Cortex of kidney (tissue), 1 donor: ENCODE results near the gene ZBTB4.
"Not testable (repeated sequence)": the region's sequence is repeated elsewhere in the genome, so short reads cannot be mapped to it uniquely, and the experiment has no call there.

ENCODE experiments used
- DNase-seq: peaks from one replicate; lab custom pipeline; 2025; lab: John Stamatoyannopoulos, UW

The ZBTB4 gene

GRCh38 chr17:7495906-7496434, 16.5 kb upstream of the ZBTB4 start:
- DNase-seq: no peak

GRCh38 chr17:7493941-7494340, 14.5 kb upstream of the ZBTB4 start:
- no peak for DNase-seq

- DNase-seq: no peak
Observed at GRCh38 chr17:7491583-7491982, 12.2 kb upstream of the ZBTB4 start.

DNA sequence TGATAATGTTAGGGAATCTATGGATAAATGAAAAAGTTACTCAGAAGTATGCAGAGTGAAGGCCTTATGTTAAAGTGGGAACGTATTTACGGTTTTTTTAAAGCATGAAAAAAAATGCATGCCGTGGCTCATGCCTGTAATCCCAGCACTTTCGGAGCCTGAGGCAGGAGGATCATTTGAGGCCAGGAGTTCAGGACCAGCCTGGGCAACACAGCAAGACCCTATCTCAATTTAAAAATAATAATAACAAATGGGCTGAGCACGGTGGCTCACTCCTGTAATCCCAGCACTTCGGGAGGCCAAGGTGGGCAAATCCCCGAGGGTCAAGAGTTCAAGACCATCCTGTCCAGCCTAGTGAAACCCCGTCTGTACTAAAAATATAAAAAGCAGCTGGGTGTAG, 10.7 kb upstream of the ZBTB4 start:
- no peak for DNase-seq

- DNase-seq: no peak
Observed at GRCh38 chr17:7486181-7486580, 6.8 kb upstream of the ZBTB4 start.

DNA sequence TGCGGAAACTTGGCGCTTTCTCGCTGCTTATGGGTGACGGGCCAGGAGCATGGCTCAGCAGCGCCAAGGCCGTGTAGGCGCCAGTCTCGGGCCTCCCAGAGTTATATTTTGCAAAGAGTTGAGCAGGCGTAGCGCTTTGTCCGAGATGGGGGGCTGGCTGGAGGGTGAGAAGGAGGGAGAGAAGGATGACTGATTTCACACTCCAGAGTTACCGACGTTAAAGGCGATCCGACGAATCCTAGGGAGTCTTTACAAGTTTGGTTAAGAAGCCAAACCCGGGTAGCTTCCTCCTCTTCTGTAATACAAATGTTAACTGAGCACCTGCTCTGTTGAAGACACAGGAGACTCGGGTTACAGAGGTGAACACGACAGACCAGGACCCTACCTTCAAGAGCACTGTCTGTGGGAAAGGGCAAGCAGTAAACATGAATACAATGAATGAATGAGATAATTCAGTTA, 5.5 kb upstream of the ZBTB4 start:
- no peak for DNase-seq

GRCh38 chr17:7484067-7484918, 4.9 kb upstream of the ZBTB4 start, which contains the start of gene POLR2A:
TSS of gene POLR2A (plus strand) at chr17:7484366.
- DNase-seq: peak; percentile 91

- DNase-seq: peak; percentile 71
Observed at GRCh38 chr17:7483255-7484066, 4.0 kb upstream of the ZBTB4 start.

DNA sequence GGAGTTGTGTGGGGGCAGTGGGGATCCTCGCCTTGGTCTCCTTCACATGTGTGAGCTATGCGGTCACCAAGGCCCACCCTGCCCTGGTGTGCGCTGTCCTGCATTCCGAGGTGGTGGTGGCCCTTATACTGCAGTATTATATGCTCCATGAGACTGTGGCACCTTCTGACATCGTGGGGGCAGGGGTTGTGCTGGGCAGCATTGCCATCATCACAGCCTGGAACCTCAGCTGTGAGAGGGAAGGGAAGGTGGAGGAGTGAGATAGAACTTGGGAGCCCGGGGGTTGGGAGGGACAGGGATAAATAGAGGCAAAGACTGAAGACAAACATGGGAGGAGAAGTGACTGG, 3.3 kb upstream of the ZBTB4 start:
- DNase-seq: not testable (repeated sequence)

- not testable (repeated sequence) for DNase-seq
Observed at GRCh38 chr17:7481842-7482741, 2.7 kb upstream of the ZBTB4 start.

DNA sequence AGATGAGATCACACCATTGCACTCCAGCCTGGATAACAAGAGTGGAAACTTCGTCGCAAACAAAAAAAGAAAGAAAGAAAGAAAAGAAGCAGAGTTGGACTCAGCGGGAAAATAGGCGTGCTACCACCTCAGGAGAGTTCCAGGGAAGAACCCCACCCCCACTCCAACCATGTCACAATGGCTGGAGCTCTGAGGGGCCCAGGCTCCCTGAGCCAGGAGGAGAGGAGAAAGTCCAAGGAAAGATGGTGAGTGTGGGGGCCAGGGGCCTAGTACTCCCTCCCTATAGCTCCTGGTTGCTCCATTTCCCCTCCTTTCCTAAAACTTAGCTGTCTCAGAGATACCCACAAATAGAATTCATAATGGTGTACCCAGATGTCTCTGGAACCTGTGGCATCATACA, 1.8 kb upstream of the ZBTB4 start, which contains the start of gene SLC35G6:
Gene SLC35G6, plus strand, starts transcription at position 172 of the 400 bp plus-strand sequence. Its CDS starts 71 bp downstream, at position 243.
- not testable (repeated sequence) for DNase-seq

GRCh38 chr17:7480089-7480384, 606 bp upstream of the ZBTB4 start:
- no peak for DNase-seq

DNA sequence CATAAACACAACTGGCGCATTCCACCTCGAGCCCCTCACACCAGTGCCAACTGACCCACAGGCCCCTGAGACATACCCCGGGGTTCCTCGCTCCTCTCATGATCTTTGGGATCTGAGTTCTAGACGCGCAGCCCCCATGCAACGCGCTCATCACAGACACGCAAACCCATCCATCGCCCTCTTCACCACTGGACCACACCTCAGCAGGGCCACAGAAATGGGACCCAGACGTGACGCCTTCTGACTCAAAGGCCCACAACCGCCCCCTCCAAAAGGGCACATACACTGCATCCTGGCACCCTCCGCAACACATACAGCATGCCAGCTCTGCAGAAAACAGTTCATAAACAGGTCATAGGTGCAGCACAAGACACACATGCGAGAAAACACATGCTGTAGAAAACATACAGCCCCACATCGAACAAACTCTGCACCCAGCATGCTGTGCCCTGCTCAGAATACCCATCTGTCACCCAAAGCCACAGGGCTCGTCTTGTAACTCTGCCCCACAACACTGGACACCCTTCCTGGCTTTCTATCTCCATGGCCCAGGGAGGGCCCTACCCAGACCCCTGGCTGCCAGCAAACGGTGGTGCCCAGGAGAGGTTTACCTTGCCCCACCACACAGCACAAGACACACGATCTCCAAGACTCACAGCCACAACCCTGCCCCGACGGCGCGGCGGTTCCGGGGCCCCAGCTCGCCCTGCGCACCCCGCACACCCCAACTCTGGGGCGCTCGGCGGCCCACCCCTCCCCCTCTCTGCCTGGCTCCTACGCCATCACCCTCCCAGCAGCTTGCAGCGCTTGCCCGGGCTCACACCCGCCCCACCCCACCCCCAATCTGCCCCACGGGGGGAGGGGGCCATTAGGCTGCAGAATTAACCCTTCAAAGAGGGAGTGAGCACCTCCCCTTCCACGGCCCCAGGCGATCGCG, 887 bp downstream of the ZBTB4 start:
- no peak for DNase-seq

DNA sequence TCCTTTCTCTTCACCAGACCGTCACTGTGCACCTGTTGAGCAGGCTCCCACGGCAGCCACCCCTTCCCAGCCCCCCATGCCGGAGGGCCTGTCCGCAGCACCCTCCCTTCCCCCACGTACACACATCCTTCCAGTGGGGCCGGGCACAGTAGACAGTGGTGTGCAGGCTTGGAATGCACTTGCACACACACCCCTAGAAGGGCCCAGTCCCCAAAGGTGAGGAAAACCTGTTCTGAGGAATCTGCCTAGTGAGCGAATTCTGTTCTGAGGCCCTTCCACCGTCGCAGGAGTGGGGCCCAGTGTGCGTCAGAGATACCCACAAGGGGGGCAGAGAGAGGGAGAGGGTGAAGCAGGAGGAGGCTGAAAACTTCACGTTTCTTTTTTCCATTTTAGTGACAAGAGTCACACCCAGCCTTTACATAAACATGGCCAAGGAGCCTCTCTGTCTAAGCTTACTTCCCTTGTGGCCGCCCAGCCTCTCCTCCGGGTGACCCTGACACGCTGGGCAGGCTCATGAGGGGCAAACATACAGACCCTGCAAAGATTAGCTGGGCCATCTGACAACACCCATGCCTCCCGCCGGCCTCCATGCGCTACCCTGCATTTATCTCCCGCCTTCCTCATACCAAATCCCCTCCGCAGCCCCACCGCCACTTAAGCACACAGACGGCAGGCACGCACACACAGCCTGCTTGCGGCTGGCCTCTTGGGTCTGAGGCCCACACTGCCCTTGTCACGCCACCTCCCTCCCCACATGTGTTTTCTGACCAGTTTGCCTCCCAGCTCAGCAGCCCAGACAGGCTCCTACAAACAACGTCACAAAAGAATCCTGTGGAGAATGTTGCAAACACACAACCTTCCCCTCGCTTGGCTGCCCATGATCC, 1.8 kb downstream of the ZBTB4 start:
- no peak for DNase-seq

DNA sequence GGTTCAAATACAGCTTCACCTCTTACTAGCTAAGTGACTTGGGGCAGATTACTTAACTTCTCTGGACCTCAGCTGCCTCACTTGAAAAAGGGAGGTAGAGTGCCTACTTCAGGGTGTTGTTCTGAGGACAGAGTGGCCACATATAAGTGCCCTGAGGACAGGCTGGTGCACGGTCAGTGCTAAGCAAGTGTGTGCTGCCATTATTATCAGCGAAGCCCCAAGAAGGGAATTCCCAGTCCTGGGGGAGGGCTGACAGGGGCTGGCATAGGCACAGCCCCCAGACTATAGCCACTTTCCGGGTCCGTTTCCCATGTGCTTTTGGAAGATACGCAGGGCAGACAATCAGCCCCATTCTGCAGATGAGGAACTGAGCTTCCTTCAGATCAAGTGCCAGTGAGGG, 2.5 kb downstream of the ZBTB4 start:
- no peak for DNase-seq

DNA sequence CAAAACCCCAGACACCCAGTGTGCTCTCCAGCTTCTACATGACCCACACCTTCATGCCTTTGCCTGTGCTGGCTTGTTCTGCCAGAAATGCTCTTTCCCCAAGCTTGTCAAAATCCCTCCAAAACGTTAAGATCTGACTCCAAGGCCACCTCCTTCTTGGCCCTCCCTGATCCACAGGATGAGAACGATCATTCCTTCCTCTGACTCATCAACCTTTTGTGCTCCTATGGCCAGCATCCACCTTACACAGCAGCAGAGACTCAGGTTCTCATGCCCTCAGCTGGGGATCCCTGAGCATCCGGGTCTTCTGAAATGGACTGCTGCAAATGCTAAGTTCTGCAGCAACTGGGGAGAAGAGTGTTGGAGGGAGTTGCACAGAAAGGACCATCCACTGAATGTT, 2.9 kb downstream of the ZBTB4 start:
- no peak for DNase-seq

DNA sequence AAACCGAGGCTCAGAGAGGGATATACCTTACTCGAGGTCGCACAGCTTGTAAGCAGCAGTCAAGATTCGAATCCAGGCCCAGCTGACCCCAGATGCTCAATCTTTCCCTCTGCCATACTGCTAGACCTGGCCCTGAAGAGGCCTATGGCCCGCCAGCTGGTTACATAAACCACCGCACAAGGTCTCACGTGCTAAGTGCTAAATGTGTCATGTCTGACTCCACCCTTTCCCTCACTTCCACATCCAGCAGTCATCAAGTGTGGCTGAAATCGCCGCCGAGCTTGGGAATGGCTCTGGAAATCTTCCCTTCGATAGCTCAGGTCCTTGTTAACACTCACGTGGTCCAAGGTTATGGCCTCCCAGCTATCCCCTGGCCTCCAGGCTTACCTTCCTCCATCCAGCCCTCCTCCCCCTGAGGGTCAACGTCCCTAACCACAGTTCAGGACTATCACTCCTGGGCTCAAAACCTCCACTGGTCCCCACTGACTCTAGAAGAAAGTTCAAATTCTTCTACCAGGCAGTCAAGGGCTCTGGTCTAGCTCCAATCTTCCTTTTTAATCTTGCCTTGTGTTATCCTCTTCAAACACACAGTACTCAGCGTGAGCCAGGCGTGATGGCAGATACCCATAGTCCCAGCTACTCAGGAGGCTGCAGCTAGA, 3.5 kb downstream of the ZBTB4 start:
- DNase-seq: no peak

- not testable (repeated sequence) for DNase-seq
Observed at GRCh38 chr17:7474767-7475166, 4.7 kb downstream of the ZBTB4 start.

- no peak for DNase-seq
Observed at GRCh38 chr17:7471729-7472128, 7.7 kb downstream of the ZBTB4 start.
